GM21447 (cell line): Measurements from ENCODE around the gene CYP26B1.
"Not testable (repeated sequence)": the region's sequence is repeated elsewhere in the genome, so short reads cannot be mapped to it uniquely, and the experiment has no call there.

Source experiments
- ATAC-seq: cut with Tn5 transposase; IDR thresholded peaks from one replicate; pipeline ENCODE4 v1.9.1; 2021; ENCODE audit not compliant: unreplicated experiment

CYP26B1 gene

GRCh38 chr2:72112401-72112800, 35.3 kb downstream of the CYP26B1 start:
- ATAC-seq = no peak

DNA sequence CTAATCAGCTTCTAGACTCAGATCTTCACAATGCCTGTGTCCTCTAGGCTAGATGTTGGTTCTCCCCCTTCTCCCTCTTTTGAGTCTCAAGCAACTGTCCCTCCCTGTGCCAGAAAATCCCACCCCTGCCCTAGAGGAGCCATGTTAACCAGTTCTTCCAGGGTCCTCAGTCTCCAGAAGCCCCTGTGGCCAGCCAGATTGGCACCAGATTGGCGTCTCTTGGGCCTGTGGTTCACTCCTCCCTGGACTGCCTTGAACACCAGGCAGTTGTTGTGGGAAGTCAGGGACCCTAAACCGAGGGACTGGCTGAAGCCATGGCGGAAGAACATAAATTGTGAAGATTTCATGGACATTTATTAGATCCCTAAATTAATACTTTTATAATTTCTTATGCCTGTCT, 36.6 kb downstream of the CYP26B1 start:
- ATAC-seq = no peak

DNA sequence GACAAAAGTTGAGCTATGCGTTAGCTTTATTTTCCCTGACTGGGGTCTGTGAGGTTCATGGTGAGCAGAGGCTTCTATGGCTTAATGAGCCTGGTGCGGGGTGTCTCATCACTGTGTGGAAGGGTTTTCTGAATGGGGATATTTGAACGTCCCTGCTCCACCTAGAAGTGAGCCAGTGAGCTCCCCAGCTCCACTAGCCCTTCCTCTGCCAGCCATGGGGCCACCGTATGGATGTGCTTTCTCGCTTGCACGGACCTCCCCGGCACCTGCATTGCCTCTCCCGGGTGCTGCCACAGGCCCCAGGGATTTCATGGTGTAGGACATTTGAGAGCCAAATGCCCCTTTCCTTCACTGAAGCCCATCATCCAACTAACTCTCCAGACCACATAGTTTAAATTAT, 37.8 kb downstream of the CYP26B1 start:
- ATAC-seq = no peak

GRCh38 chr2:72109291-72109690, 38.4 kb downstream of the CYP26B1 start:
- no peak for ATAC-seq

GRCh38 chr2:72108121-72108520, 39.5 kb downstream of the CYP26B1 start:
- no peak for ATAC-seq

DNA sequence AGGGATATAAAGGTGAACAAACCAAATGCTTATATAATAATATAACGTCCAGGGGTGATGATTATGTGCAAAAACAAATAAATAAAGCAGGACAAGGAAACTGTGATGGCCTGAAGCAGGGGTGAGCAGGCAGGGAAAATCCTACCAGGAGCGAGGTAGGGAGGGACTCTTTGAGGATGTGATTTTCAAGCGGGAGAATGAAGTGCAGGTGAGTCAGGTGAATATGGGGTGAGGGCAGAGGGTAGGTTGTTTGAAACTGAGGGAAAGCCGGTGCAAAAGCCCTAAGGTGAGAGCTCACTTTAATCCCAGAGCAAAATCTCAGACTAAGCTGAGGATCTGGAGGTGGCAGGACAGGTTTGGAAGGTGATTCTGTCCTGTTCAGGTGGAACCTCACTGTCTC, 40.7 kb downstream of the CYP26B1 start:
- ATAC-seq = no peak

DNA sequence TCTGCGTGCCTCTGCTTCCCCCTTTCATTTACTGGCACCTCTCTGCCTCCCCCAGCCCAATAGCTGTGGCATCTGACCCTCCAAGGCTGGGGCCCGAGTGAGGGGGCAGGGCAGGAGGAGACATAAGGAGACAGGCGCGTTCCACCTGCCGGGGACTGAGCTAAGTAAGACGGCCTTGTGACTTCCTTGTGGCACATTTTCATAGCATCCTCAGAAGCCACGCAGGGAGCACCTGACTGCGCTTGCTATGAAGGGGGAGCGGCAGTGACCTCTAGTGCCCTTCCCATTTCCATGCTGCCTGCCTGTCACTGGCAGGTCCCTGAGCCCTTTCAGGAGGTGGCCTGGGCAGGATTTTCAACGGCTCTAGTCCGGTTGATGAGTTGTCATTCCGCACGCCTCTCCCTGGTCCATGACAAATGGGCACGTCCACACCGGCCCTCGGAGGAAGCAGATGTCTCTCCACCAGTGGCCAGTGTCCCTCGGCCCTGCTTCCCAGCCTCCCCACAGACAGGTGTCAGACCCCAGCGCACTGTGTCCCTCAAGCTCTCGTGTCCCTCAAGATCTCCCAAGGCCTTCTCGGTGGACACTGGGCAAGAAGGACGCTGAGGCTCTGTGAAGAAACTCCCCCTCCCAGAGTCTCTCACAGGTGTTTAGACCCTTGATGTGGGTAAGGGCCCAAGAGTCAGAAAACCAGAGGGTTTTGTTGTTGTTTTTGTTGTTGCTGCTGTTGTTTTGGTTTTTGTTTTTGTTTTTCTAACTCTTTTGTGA, 42.7 kb downstream of the CYP26B1 start:
- ATAC-seq = no peak

GRCh38 chr2:72103690-72104089, 44.0 kb downstream of the CYP26B1 start:
- no peak for ATAC-seq

GRCh38 chr2:72103161-72103560, 44.5 kb downstream of the CYP26B1 start:
- no peak for ATAC-seq

GRCh38 chr2:72098935-72099334, 48.7 kb downstream of the CYP26B1 start:
- ATAC-seq = no peak

DNA sequence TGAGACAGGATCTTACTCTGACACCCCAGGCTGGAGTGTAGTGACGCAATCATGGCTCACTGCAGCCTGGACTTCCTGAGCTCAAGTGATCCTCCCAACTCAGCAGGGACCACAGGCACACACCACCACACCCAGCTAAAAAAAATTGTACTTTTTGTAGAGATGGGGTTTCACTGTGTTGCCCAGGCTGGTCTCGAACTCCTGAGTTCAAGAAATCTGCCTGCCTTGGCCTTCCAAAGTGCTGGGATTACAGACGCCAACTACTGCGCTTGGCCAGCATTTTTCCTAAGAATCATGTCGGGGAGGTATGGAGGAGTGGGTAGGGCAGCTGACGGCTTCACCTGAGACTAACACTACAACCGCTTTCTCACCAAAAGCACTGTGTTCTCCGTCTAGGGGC, 50.4 kb downstream of the CYP26B1 start:
- no peak for ATAC-seq

DNA sequence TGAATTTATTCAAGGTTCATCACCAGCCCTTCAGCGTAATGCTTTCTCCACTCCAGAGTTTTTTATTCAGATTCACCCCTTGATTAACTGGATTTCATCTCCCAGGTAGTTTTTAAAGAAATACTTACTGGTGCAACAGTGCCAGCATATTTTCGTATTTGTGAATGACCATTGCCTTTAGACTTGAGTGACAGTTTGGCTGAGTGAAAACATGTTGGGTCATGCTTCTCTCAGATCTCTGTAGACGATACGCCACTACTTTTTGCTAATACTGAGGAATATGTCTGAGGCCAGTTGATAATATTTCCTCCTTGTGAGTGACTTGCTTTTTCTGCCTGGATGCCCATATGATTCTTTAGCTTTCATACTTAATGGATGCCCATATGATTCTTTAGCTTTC, 51.5 kb downstream of the CYP26B1 start:
- no peak for ATAC-seq

DNA sequence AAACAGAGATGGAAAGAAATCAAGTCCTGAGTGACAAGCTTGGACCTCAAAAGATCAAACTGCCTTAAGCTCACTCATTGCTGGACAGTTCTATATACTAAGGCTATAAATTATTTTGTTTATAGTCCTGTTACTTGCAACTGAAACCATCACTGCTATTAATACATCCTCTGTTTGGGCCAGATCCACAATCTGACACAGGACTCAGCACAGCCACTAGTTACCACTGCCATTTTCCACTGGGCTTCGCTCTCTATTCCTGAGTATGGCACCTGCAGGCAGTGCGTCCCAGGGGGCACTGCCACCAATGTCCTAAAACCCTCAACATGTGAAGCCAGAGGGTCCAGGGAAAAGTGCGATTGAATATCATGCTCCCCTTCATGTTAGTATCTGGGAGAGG, 52.3 kb downstream of the CYP26B1 start:
- no peak for ATAC-seq

DNA sequence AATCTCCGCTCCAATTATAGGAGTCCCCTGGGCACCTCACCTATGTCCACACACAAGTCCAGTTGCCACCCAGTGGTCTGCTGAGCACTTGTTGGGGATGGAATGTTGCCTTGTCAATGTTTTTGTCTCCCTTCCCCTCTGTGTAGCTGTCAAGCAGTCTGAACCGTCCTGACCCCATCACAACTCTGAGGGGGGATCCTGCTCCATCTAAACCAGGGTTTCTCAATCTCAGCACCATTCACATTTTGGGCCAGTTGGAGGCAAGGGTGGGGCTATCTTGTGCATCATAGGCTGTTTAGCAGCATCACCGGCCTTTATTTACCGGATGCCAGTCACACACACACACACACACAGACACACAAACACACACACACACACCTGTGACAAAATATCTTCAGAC, 53.0 kb downstream of the CYP26B1 start:
- ATAC-seq = no peak

GRCh38 chr2:72092111-72092510, 55.6 kb downstream of the CYP26B1 start:
- ATAC-seq = no peak

DNA sequence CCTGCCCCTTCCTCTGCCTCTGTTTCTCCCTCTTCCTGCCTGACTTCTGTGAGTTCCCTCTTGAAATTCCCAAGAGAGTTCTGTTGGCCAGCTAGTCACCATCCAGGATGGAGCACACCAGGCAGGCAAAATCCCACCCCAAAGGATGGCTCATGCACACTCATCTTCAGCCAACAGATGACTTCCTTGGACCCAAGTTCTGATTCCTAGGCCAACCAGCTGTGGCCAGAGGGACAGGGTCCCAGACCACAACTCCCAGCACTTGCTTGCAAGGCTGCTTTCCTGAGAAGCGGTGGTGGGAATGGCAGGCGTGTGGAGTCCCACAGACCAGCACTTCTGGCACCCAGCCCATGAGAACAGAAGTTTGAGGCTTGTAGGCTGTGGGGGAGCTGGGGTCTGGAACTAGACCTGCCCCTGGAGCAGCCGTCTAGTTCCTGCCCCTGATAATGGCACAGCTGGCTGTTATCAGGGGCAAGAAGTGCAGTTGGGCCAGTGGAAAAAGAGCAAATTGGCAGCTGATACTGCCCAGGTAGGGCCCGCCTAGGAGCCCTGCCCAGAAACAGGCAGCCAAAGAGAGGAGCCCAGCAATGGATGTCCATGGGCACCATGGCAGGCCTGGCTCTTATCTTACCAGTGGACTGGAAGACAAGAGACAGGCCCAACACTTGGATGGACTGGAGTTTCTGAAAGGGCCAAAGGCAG, 56.7 kb downstream of the CYP26B1 start:
- ATAC-seq = no peak

- ATAC-seq = no peak
Measured at GRCh38 chr2:72090271-72090720, 57.4 kb downstream of the CYP26B1 start.

DNA sequence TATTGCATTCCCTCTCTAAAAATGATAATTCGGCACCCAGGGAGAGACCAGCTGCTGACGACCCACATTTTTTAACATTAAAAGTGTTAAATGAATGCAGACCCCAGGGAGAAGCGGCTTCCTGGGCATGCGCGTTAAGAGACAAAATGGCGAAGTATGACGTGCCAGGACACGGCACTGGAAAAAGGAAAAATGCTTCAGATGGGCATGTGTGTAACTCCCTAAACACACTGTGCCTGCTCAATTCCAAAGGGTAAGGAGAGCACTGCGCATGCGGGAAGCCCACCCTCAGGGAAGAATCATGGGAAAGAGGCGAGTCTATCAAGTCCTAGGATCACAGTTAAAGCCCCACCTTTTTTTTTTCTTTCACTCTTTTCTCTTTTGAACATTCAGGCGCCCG, 58.1 kb downstream of the CYP26B1 start:
- no peak for ATAC-seq

GRCh38 chr2:72089028-72089427, 58.6 kb downstream of the CYP26B1 start:
- no peak for ATAC-seq

- not testable (repeated sequence) for ATAC-seq
Measured at GRCh38 chr2:72086871-72087633, 60.6 kb downstream of the CYP26B1 start.

- no peak for ATAC-seq
Measured at GRCh38 chr2:72085513-72085912, 62.1 kb downstream of the CYP26B1 start.

GRCh38 chr2:72085036-72085435, 62.6 kb downstream of the CYP26B1 start:
- ATAC-seq = no peak
